Measurements from ENCODE around the gene HSP90AA1. TPM values are rescaled to one million over a fixed set of nuclear protein-coding genes. Genes with fewer than 3 reads are reported as not detected.

The HSP90AA1 gene
- total RNA-seq, 1 experiment from 2014 or later, result 1,112 TPM

DNA sequence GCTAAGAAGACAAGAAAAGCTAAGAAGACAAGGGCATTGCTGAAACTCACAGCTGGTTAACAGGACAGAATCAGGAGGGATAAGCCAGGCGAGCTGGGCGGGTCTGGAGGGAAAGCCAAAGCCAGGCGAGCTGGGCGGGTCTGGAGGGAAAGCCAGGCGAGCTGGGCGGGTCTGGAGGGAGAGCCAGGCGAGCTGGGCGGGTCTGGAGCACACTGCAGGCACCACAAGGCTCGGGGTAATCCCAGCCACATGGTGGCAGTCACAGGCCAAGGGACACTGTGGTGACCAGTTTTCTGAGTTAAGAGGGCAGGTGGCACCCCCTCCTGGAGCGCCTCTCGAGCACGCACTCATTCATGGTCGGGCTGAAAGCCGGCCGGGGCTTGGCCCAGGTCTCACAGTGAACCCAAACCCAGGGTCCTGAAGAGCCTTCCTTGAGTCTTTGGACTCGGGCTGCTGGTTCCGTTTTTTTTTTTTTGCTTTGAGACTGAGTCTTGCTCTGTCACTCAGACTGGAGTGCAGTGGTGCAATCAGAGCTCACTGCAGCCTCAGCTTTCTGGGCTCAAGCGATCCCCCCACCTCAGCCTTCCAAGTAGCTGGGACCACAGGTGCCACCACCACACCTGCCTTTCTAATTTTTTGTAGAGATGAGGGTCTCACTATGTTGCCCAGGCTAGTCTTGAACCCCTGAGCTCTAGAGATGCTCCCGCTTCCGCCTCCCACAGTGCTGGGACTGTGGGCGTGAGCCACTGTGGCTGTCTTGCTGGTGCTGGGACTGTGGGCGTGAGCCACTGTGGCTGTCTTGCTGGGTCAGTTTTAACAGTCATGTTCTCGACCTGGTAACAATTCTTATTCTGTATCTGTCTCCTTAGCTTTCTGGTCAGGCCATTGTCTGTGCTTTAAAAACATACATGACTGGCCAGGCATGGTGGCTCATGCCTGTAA is 40.2 kb downstream of the HSP90AA1 start:
- Histone ChIP-seq H3K4me1 (ENCODE audit: insufficient read depth, low read length, poor library complexity, severe bottlenecking) (no peaks in the 10 kb centered on the region), H3K4me3 (ENCODE audit: low read depth, low read length, poor library complexity, severe bottlenecking) (no peak overlapping the region), H3K27me3 (replicated peaks; ENCODE audit: insufficient read depth, low read depth, low read length, poor library complexity) (no peaks in the 10 kb centered on the region), H3K36me3 (ENCODE audit: insufficient read depth, low read length, poor library complexity, severe bottlenecking) (peaks cover 93% of the 10 kb centered on the region), H3K27ac (ENCODE audit: low read depth, low read length, poor library complexity, severe bottlenecking) (no peak overlapping the region), H3K9me3 (ENCODE audit: low read depth, low read length, poor library complexity, severe bottlenecking) (no peaks in the 10 kb centered on the region)
- TF ChIP-seq, protein P1, sequence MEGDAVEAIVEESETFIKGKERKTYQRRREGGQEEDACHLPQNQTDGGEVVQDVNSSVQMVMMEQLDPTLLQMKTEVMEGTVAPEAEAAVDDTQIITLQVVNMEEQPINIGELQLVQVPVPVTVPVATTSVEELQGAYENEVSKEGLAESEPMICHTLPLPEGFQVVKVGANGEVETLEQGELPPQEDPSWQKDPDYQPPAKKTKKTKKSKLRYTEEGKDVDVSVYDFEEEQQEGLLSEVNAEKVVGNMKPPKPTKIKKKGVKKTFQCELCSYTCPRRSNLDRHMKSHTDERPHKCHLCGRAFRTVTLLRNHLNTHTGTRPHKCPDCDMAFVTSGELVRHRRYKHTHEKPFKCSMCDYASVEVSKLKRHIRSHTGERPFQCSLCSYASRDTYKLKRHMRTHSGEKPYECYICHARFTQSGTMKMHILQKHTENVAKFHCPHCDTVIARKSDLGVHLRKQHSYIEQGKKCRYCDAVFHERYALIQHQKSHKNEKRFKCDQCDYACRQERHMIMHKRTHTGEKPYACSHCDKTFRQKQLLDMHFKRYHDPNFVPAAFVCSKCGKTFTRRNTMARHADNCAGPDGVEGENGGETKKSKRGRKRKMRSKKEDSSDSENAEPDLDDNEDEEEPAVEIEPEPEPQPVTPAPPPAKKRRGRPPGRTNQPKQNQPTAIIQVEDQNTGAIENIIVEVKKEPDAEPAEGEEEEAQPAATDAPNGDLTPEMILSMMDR (conservative IDR thresholded peaks at IDR 0.05; ENCODE audit: low read depth, low read length), result peak; percentile 45
- no peak for TF ChIP-seq EZH2 (IDR thresholded peaks at IDR 0.05; ENCODE audit: borderline replicate concordance, low read depth, low read length, poor library complexity, severe bottlenecking)
- DNase-seq (ENCODE audit: low spot score), result peak; percentile 72
- CTCF ChIA-PET, result interaction anchor here (0.6 to 1.2 kb wide), 5 partner anchors 52 to 470 kb away, joined by 3 to 8 read pairs (median 5); no protein-coding TSS in a partner anchor
- POLR2A ChIA-PET (ENCODE audit: low non-redundant PET), result no interaction called here
- intact Hi-C loops (cut with micrococcal nuclease; ENCODE audit: unreplicated experiment), result no loop called here
- no TSS peak for BruUV-seq (replicated peaks)

GRCh38 chr14:102044566-102044965 is 42.3 kb downstream of the HSP90AA1 start:
- ChIA-PET CTCF (no interaction called here), POLR2A (ENCODE audit: low non-redundant PET) (no interaction called here)
- Histone ChIP-seq H3K27ac (ENCODE audit: low read depth, low read length, poor library complexity, severe bottlenecking) (no peak overlapping the region), H3K9me3 (ENCODE audit: low read depth, low read length, poor library complexity, severe bottlenecking) (no peaks in the 10 kb centered on the region), H3K27me3 (replicated peaks; ENCODE audit: insufficient read depth, low read depth, low read length, poor library complexity) (no peaks in the 10 kb centered on the region), H3K4me3 (ENCODE audit: low read depth, low read length, poor library complexity, severe bottlenecking) (no peak overlapping the region), H3K36me3 (ENCODE audit: insufficient read depth, low read length, poor library complexity, severe bottlenecking) (peaks cover 98% of the 10 kb centered on the region), H3K4me1 (ENCODE audit: insufficient read depth, low read length, poor library complexity, severe bottlenecking) (no peaks in the 10 kb centered on the region)
- intact Hi-C loops (cut with micrococcal nuclease; ENCODE audit: unreplicated experiment), result no loop called here
- no TSS peak for BruUV-seq (replicated peaks)
- DNase-seq (ENCODE audit: low spot score), result no peak
- no peak for TF ChIP-seq EZH2 (IDR thresholded peaks at IDR 0.05; ENCODE audit: borderline replicate concordance, low read depth, low read length, poor library complexity, severe bottlenecking)
- TF ChIP-seq, protein P1 (conservative IDR thresholded peaks at IDR 0.05; ENCODE audit: low read depth, low read length), result no peak

GRCh38 chr14:102043251-102044025 is 43.4 kb downstream of the HSP90AA1 start:
- Histone ChIP-seq H3K27ac (ENCODE audit: low read depth, low read length, poor library complexity, severe bottlenecking) (no peak overlapping the region), H3K9me3 (ENCODE audit: low read depth, low read length, poor library complexity, severe bottlenecking) (no peaks in the 10 kb centered on the region), H3K4me3 (ENCODE audit: low read depth, low read length, poor library complexity, severe bottlenecking) (no peak overlapping the region), H3K36me3 (ENCODE audit: insufficient read depth, low read length, poor library complexity, severe bottlenecking) (peaks cover 98% of the 10 kb centered on the region), H3K4me1 (ENCODE audit: insufficient read depth, low read length, poor library complexity, severe bottlenecking) (no peaks in the 10 kb centered on the region), H3K27me3 (replicated peaks; ENCODE audit: insufficient read depth, low read depth, low read length, poor library complexity) (no peaks in the 10 kb centered on the region)
- POLR2A ChIA-PET (ENCODE audit: low non-redundant PET), result no interaction called here
- CTCF ChIA-PET, result interaction anchor here (0.6 kb wide), 1 partner anchor 363 kb away, joined by 6 read pairs; no protein-coding TSS in a partner anchor
- no peak for TF ChIP-seq EZH2 (IDR thresholded peaks at IDR 0.05; ENCODE audit: borderline replicate concordance, low read depth, low read length, poor library complexity, severe bottlenecking)
- TF ChIP-seq, protein P1 (conservative IDR thresholded peaks at IDR 0.05; ENCODE audit: low read depth, low read length), result no peak
- intact Hi-C loops (cut with micrococcal nuclease; ENCODE audit: unreplicated experiment), result no loop called here
- BruUV-seq (replicated peaks), result no TSS peak
- DNase-seq (ENCODE audit: low spot score), result no peak
